ENCODE data around the gene ASPM. TPM values are rescaled to one million over a fixed set of nuclear protein-coding genes. Genes with fewer than 3 reads are reported as not detected.

Gene ASPM
- total and polyA plus RNA-seq, 2 of the 8 experiments (the other 6 are each of a cell fraction or from before 2014, with no cell fraction given), result 5.1 to 50.3 TPM

- Histone ChIP-seq H4K8ac (ENCODE audit: extremely low read depth, insufficient read depth, low read length) (no peak overlapping the region), H3K56ac (replicated peaks; ENCODE audit: insufficient read length, low read depth, low read length) (no peak overlapping the region), H3K4me1 (replicated peaks in 1 of 4; ENCODE audit: control insufficient read depth in 3 of 4, insufficient read depth in 4 of 4, low read length in 3 of 4) (no peaks in the 10 kb centered on the region), H2AFZ (ENCODE audit: low read length) (no peak overlapping the region), H2AK5ac (ENCODE audit: low read depth, low read length) (no peak overlapping the region), H4K91ac (replicated peaks; ENCODE audit: insufficient read length, low read length) (no peak overlapping the region), H3K36me3 (ENCODE audit: control insufficient read depth in 2 of 4, insufficient read depth in 4 of 4, low read length in 3 of 4) (peaks cover 0 to 30% (median 12%) of the 10 kb centered on the region in 4 experiments; a peak in 7 of 8 replicates), H4K20me1 (replicated peaks in 1 of 2; ENCODE audit: control insufficient read depth in 1 of 2, insufficient read depth in 2 of 2, low read length in 2 of 2) (peaks cover 0 to 1% of the 10 kb centered on the region in 2 experiments), H2BK15ac (ENCODE audit: low read length) (no peak overlapping the region), H3K18ac (ENCODE audit: extremely low read depth, low read length) (no peak overlapping the region), H3K9me3 (ENCODE audit: insufficient read depth in 2 of 2, low read depth in 1 of 2, low read length in 1 of 2) (no peaks in the 10 kb centered on the region), H2BK12ac (ENCODE audit: low read depth, low read length) (no peak overlapping the region), H3K4ac (replicated peaks; ENCODE audit: insufficient read length, low read depth, low read length) (no peak overlapping the region), H3K27ac (ENCODE audit: low read depth, low read length) (no peak overlapping the region), H2BK5ac (ENCODE audit: low read depth, low read length) (no peak overlapping the region), H3K79me2 (ENCODE audit: control insufficient read depth in 1 of 2, insufficient read depth in 2 of 2, low read length in 2 of 2) (no peaks in the 10 kb centered on the region), H4K5ac (ENCODE audit: insufficient read length, low read depth, low read length) (no peak overlapping the region), H3K27me3 (replicated peaks in 1 of 4; ENCODE audit: control insufficient read depth in 3 of 4, extremely low read depth in 1 of 4, insufficient read depth in 3 of 4, low read length in 3 of 4) (no peaks in the 10 kb centered on the region), H2BK120ac (replicated peaks; ENCODE audit: low read depth, low read length) (no peak overlapping the region), H3K4me3 (ENCODE audit: extremely low read depth in 1 of 4, insufficient read depth in 2 of 4, low read depth in 3 of 4, low read length in 4 of 4) (no peak overlapping the region), H3K79me1 (ENCODE audit: low read depth, low read length) (no peaks in the 10 kb centered on the region), H3K23me2 (ENCODE audit: low read depth, low read length) (no peaks in the 10 kb centered on the region), H3K4me2 (ENCODE audit: insufficient read depth in 1 of 2, low read depth in 2 of 2, low read length in 2 of 2) (no peak overlapping the region), H2BK20ac (ENCODE audit: low read length) (no peak overlapping the region), H3K14ac (ENCODE audit: insufficient read length) (no peak overlapping the region), H3K23ac (ENCODE audit: insufficient read length) (no peak overlapping the region), H3K9ac (replicated peaks in 1 of 4; ENCODE audit: extremely low read depth in 1 of 4, low read depth in 3 of 4, low read length in 3 of 4) (no peak overlapping the region)
- POLR2A ChIA-PET (ENCODE audit: partially characterized antibody), result no interaction called here
- 97% methylated on average over 1 of the region's 1 CpG; no CpG with 5 or more reads in 1 of the 2 experiments for WGBS, 2 experiments (ENCODE audit: extremely low coverage in 1 of 2, insufficient coverage in 1 of 2, insufficient read length in 1 of 2, insufficient replicate concordance in 2 of 2, low coverage in 1 of 2, low lambda C conversion rate in 2 of 2, missing lambda C conversion rate in 1 of 2)
- TF ChIP-seq CBX8 (IDR thresholded peaks at IDR 0.05; ENCODE audit: borderline replicate concordance, low read depth, low read length) (no peak), CEBPB (IDR thresholded peaks at IDR 0.05; ENCODE audit: low read depth, low read length) (peak; percentile 98)
- DNase-seq (ENCODE audit: low read depth in 1 of 2, low spot score in 2 of 2) (no peak), FAIRE-seq (no peak)
- CTCF ChIA-PET (ENCODE audit: partially characterized antibody), result interaction anchor here (2.5 kb wide), 1 partner anchor 172 kb away, joined by 6 read pairs; no protein-coding TSS in a partner anchor
These were observed 37.7 kb upstream of the ASPM start for GRCh38 chr1:197184190-197184589.

All from H1 (cell line).